Measurements from ENCODE around the gene PADI6.
"Not testable (repeated sequence)": the region's sequence is repeated elsewhere in the genome, so short reads cannot be mapped to it uniquely, and the experiment has no call there.

PADI6 gene

DNA sequence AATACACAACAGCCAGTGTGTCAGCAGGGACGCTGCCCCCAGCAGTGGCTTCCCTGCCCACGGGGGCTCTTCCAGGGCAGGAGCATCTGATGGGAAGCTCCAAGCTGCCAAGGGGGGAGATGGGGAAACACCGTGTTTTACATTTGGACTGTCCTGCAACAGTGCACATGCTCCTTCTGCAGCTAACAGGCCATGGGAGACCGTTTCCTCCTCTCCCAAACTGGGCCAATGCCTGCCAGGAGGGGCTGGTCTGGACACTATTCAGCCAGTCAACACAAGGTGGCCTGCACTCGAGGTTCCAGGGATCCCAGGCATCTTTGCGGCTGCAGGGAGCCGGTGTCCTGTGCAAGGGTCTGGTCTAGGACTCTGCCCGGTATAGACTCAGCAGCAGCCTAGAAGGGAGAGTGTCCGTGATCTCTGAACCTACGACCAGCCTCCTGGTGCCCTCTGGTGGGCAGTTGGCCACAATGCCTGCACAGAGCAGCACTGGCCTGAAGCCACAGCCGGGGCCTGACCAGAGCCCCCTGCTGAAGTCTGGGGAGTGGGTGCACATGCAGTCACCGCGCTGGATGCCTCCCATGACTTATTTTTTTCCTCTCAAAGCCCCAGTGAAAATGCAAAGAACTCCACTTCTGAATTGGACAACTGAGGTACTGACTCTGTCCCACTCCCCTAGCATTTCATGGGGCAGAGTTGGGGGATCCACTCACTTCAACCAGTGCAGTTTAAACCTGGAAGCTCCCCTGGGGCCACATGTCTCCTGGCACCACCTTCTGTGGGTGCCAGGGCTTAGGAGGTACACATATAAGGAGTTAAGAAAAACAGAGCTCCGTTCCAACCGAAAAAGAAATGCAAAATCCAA is 34.1 kb downstream of the PADI6 start:
- DNase-seq, result peak; percentile 58

DNA sequence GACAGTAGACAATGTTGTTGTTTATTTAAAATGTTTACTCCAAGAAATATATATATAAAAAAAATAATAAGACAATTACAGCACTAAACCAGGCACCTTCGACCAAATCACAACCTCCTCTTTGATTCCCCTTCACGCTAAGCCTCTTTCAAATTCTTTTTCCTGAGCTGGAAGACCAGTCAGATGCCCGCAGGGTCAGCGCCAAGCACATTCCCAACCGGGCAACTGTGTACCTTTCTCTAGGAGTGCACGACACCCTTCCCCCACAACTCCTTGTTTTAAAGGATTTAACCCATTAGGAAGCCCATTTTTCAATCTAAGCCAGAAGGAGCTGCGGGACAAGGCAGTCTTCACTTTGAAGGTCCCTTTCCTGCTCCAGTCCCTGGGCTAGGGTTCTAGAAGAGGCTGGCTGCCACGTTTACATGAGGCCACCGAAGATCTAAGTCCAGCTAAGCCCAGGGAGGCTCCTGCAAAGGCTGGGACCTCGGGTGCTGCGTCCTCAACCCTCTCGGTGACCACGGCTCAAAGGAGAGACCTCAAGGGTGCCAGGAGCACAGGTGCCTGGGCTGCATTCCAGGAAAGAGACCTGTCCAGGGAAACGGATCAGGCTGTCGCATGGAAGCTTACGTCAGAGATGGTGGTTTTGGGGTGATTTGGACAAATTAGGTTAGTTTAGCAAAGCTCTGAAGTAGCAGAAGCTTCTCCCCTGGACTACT is 34.9 kb downstream of the PADI6 start:
- DNase-seq, result not testable (repeated sequence)

DNA sequence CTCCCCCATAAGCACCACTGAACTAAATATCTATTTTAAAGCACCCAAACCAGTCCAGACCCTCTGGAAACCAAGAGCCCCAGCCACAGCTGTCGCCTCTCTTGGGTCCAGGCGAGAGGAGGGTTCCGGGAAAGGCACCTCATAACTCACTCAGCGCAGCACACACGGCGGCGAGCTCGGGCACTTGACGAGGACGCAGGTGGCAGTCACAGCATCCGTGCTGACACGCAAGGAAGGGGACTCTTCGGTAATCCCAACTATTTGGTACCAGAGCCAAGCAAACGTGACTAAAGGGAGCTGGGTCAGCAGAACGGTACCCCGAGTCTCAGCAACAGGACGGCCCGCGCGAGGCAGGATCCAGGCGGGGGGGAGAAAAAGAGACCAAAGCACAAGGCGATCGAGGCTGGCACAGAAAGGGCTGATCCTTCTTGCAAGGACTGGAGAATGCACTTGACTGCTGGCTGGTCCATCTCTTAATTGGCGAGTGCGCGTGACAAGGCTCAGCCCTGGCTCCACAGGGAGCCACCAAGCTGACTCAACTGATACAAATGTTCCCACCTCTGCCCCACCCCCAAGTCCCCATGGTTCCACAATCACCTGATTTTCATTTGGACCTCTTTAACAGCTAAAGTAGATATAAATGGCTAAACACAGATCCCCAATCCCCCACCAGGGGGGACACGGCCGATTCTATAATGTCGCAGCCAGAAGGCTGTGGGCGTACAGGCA is 36.0 kb downstream of the PADI6 start:
- not testable (repeated sequence) for DNase-seq

DNA sequence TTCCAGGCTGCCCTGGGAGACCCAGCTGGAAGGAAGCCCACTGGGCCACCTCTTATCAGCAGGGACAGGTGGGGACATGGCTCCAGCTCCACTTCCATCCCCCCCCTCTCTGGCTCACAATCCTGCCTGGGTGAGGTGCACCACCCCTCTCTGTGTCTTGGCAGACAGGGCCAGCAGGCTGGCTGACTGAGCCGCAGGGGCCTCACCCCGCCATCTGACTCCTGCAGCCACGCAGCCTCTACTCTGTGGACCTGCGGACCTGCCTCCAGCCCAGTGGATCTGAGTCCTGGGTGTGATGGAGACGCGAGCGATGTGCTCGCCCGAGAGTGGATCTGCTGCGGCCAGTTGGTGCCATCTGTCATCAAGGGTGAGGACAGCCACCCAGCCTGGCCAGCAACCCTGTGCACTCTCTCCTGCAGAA is 37.4 kb downstream of the PADI6 start:
- no peak for DNase-seq

DNA sequence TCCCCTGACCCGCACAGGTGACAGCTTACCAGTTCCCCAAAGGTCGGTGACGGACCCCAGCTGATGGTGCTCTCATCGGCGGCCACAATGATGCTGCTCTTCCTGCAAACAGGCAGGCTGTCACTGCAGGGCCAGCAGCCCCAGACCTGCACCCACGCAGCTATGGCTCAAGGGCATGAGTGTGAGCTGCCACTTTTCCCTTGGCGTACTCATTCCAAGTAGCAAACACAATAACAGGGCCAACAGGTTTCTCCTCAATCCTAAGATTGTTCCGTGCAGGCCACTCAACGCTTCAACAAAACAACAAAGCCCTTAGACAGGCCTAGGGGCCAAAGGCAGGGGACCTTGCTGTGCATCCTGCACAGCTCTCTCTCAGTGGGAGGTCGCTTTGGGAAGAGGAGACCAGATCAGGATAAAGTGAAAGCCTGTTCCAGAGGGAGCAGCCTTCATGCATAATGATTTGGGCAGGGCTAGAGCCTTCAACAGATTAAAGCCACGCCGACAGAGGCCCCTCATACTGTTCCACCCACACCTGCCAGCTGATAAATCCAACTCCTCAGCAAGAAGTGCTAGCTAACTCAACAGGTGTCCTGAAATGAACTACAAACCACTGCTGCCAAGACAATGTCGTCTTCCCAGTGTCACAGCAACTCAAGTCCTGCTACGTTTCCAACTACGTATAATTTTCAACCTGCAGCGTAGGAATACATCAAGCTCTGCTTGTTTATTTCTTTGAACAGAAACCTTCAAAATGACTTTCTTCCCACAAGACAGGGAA is 40.3 kb downstream of the PADI6 start:
- DNase-seq, result no peak

DNA sequence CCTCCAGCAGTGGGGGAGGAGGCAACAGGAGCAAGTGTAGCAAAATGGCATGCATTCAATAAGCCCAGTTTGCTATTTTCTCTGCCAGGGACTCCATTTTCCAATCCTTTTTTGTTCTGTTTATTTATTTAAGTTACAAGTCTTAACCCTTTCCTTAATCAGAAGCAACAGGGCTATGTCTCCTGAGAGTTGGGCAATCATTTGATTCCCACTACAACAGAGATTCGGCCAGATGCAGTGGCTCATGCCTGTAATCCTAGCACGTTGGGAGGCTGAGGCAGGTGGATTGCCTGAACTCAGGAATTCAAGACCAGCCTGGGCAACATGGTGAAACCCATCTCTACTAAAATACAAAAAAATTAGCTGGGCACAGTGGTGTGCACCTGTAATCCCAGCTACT is 42.0 kb downstream of the PADI6 start:
- no peak for DNase-seq

DNA sequence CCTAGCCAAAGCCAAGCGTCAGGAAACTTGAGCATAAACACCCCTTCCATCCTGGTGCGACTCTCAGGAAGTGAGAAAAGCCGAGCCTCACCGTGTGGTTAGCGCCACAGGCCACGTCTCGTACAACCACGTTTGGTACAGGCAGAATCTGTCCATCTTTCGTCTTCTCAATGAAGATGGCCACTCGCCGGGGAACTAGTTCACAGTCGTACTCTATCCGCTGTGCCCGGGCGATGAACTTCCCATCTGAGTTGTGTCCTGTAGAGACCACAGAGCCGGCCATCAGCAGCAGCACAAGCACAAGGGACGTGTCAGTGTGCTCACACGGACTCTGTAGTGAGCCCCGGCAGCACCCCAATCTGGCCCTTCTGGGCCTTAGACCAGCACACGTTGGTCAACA is 44.4 kb downstream of the PADI6 start:
- DNase-seq, result no peak

DNA sequence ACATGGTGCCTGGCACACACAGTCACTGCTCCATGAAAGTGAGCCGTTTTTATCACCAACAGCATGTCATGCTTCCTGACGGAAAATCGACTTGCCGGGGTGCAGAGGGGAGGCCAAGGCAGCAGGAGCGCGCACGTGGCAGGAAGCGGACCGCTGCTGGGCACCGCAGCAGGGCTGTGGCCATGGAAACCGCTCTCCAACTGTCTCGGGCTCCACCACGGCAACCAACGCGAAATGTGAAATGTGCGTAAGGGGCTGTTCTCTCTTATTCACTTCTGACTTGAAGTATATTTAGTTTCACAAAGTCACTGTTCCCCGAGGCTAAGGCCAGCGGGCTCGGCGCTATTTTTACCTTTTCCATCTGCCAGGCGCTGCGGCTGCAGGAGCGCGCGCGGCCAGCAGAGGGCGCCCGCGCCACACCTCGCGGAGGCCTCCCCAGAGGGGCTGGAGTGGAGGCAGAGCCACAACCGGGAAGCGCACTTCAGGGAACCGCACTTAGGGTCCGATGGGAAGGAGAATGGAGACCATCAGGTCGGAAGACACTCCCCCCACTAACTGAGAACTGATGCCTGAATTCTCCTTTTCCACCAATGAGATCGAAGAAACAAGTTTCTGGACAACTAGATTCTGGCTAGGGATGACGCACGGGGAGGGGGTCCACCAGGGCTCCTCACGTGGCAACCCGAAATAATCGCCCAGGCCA is 47.8 kb downstream of the PADI6 start:
- peak; percentile 66 for DNase-seq

DNA sequence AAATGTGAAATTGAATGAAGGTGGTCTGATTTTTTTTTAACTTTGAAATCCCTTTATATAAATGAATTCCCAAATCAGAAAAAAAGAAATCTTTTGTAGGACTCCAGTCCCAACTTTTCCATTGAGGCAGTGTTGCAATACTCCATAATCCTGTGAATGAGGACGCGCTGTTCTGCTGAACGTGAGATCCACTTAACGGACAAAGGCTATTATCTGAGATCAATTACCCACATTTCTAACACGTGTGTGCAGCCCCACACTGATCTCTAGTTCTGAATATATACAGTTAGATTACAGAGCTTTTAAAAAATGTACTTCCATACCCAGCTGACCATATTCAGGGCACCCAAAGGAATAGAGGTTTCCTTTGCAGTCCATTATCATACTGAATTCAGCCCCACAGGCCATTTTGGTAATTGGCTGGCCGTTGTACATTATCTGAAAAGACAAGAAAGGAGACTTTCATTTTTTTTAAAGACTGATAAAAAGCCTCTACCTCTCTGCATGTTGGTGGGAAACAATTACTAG is 48.5 kb downstream of the PADI6 start:
- no peak for DNase-seq

DNA sequence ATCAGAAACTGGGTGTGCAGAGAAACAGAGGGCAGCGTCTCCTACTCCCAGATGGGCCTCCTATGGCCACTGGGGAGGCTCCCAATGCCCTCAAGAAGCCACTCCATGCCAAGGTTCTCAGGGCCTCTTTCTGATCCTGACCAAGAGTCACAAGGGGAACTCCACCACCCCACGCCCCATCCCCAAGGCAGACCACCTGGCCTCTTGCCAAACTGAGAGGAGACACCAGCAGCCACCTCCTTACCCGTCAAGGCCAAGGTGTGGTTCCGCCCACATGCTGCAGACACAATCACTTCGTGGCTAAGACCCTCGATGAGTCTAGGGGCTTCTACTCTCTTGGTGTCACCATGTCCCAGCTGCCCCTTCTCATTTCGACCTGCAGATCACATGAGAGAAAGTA is 50.5 kb downstream of the PADI6 start:
- no peak for DNase-seq

DNA sequence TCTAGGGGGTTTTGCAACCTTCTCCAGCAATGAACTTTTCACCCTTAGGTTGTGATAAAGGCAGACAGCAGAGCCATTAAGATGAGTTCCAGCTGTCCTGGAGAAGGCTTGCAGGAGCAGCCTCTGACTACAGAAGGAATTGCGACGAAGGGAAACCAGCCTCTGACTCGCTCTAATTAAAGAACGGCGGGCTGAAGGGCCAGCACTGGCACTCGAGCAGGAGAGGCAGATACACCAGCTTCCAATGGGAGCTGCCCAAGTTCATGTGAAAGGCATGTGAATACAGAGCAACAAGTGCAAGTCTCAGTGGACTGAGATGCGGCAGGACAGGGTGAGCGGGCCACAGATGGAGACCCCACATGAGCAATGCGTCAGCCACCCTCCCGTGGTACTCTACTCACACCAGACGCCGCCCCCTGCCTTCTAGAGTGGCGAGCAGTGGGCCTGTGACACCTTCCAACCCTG is 51.8 kb downstream of the PADI6 start:
- no peak for DNase-seq

DNA sequence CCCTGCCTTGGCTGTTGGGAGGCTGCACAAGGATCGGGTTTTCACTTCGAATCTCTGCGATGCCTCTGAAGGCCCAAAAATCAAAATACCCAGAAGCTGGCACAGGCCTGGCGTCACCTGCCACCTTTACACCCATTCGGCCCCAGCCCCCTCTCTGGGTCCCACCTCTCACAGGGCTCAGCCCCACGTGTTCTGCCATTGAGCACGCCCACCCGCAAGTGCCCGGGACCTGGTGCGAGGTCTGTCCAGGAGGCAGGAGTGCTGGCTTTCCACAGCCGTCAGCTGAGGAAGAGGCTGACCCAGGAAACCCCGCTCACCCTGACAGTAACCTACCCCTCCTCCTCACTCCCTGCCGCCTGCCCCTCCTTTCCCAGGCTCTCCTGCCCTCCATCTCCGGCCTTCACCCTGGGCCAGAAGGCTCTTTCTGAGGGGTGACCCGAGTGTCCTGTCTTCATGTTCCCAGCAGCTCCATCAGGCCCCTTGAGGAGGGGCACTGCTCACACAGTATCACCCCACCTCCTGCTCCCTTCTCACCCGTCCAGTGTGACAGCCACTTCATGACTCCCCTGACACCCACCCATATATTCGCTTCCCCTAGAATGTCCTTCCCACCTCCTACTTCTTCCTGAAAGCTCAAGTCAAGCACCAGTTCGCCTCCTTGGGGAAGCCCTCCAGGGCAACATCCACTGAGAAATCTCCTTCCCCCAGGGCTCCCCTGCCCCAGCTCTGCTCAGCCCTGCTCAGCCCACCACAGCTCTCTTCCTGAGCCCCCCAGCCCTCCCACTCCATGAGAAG is 54.0 kb downstream of the PADI6 start:
- no peak for DNase-seq

DNA sequence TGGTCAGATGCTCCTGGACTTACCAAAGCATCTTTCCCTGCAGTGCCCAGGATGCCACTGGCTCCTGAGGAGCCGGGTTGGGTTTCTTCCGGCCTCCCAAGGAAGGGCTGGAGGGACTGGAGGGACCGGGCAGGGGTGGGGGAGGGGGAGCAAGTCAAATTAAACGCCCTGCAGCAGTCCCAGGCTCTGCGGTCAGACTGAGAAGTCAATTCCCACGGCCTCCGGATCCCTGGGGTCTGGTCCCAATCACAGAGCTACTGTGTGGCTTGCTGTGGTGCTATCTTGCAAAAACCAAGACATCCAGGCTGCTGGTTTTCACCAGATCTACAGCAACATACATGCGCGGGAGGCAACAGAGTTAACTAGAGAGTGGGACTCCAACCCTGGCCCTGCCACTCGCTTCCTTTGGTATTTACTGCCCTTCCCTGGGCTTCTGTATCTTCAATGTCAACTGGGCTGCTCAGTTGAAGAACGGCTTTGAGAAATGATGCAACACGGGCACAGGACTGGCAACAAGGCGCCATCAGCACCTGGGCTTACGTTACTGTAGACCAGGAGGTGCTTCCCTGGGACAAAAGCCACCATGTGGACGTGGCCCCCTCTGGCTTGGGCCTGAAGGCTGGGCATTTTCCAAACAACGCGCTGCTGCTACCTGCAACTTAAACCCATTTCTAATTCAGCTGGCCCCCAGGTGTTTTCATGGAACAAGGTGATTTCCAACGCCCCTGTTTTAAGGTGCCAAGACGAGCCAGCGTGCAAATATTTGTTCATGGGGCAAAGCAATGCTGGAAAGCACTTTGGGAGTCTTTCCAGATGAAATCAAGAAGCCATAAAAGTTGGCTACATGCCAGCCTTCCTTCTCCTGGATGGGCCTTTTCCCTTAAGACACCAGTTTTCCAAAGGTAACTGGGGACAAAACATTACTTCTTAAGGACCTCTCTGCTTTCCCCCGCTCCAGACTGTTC is 56.0 kb downstream of the PADI6 start:
- DNase-seq, result no peak

DNA sequence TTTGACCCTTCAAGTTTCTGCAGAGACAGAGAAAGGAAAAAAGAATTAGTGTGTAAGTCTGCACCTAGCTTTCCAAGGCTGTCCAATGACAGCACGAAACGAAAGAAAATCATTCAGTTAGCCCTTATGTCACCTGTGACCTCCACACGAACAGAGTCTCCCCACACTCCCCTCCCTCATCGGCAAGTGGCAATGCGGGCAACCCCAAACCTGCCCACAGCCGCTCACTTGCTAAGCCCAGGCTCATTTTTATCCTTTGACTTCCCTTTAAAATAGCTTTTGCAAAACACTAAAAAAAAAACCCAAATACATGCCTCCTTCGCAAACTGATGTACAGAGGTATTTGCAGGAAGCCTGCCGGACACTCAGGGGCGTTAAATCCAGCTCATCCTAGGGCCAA is 57.2 kb downstream of the PADI6 start:
- DNase-seq, result no peak

DNA sequence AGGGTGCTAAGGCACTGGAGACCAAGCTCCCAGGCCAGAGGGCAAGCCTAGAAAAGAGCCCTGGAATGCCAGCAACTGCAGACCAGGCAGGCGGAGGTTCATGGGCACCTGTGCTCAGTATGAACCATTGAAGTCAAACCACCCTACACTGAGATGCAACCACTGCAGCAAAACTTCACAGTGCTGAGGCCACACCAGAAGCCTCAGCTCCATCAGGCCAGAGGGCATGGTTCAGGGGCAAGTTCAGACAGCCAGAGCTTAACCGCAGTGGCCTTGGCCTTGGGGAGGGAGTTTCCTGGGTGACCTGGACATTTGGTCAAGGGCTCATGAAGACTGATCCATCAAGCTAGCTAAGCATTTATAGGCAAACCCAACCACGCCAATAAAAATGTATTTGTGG is 60.4 kb downstream of the PADI6 start:
- no peak for DNase-seq

DNA sequence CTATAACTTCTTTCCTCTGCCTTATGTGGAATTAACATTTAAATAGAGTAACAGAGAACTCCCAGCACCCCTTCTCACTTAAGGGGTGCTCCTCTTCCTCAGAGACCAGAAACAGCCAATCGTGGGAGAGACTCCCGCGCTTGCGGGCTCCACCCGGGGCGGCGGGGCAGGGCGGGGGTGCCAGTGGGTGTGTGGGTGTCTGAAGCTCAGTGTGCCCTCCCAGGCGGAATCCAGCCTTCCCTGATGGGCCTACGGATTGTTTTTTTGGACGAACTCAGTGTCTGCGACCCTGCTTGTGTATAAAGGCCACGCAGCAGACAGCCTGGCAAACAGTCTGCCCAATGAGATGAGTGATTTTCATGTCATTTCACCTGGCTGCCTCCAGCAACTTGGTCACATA is 61.3 kb downstream of the PADI6 start:
- no peak for DNase-seq

DNA sequence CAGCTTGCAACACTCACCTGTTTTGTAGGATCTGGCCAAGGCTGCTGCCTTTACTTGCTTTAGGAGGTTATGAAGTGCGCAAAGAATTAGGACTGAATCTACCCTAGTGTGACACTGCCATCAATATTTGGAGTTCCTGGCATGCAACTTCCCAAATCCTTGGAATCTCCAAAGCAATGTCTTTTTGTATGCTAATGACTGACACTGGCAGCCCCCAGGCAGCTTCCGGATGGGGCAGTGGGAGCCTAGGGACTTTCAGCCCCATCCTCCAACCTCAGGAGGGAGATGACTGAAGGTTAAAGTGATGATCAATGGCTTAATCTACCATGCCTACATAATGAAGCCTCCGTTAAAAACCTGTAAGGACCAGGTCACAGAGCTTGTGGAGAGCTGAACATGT is 62.0 kb downstream of the PADI6 start:
- DNase-seq, result no peak

DNA sequence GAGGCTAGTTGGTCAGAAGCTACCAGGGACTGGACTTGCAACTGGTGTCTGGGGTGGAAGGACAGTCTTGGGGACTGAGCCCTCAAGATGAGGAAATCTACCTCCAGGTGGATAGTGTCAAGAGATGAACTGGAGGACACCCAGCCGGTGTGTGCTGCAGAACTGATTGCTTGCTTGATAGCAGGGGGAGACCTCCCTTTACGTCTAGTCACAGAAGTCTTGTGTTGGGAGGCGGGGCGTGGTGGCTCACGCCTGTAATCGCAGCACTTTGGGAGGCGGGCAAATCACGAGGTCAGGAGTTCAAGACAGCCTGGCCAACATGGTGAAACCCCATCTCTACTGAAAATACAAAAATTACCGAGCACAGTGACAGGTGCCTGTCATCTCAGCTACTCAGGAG is 62.6 kb downstream of the PADI6 start:
- DNase-seq, result no peak

DNA sequence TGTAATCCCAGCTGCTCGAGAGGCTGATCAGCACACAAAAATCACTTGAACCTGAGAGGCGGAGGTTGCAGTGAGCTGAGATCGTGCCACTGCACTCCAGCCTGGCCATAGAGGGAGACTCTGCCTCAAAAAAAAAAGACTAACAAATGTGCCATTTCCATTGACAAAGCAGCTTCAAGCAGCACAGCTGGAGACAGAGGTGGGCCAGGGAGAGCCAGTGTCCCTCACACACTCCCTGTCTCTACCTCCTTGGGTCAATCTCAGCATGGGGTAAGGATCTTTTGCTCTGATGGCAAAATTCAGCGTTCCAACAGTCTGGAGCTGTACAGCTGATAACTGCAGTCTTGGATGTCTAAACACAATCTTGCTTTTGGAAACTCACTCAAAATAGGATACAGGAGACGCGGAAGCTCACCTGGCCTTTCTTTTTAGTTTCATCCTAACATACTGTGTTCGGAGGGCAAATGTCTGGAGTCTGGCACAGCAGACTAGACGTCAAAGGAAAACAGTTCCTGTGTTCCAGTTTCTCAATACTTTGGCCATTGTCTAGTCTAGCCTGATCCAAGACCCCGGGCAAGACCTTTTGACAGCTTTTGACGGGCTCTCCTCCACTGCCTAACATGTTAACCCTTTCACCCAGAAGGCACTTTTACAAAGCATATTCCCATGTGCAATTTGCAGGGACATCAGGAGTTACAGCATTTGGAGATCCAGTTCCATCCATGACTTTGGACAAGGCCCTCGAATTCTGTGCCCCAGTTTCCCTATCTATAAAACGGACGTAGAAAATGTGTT is 64.6 kb downstream of the PADI6 start:
- DNase-seq, result no peak

Measured in left hindlimb (tissue), 1 donor.